GM18861 (cell line): ENCODE results near the gene SRPK1.
"Not testable (repeated sequence)": the region's sequence is repeated elsewhere in the genome, so short reads cannot be mapped to it uniquely, and the experiment has no call there.

Source experiments
- ATAC-seq: cut with Tn5 transposase; IDR thresholded peaks from one replicate; pipeline ENCODE4 v1.9.1; 2021; ENCODE audit not compliant: unreplicated experiment

The SRPK1 gene

GRCh38 chr6:35931873-35932272 lies 11.0 kb upstream of the SRPK1 start:
- not testable (repeated sequence) for ATAC-seq

DNA sequence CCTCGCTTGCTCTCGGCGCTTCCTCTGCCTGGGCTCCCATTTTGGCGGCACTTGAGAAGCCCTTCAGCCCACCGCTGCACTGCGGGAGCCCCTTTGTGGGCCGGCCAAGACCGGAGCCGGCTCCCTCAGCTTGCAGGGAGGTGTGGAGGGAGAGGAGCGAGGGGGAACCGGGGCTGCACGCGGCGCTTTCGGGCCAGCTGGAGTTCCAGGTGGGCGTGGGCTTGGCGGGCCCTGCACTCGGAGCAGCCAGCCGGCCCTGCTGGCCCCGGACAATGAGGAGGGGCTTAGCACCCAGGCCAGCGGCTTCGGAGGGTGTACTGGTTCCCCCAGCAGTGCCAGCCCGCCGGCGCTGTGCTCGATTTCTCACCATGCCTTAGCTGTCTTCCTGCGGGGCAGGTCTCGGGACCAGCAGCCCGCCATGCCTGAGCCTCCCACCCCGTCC lies 10.2 kb upstream of the SRPK1 start:
- ATAC-seq, result no peak

GRCh38 chr6:35929601-35930000 lies 8.7 kb upstream of the SRPK1 start:
- no peak for ATAC-seq

- ATAC-seq, result no peak
These were observed 5.8 kb upstream of the SRPK1 start for GRCh38 chr6:35926509-35927215.

- ATAC-seq, result no peak
These were observed 5.1 kb upstream of the SRPK1 start for GRCh38 chr6:35925961-35926360.

GRCh38 chr6:35924146-35924545 lies 3.2 kb upstream of the SRPK1 start:
- ATAC-seq, result no peak

DNA sequence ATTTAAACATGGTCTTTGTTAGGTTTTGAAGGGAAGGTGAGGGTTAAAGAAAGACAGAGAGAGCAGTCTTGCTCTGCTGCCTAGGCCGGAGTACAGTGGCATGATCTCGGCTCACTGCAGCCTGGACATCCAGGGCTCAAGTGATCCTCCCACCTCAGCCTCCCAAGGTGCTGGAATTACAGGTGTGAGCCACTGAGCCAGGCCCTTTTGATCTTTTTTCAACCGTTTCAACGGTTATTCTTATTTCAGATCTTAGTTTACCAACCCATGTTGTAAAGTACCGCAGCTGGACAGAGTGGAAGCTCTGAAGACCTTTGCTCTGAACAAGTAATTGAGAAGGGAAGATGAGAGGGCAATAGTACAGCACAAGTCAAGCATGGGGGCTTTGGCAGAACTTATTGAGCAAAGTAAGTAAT lies 1.2 kb upstream of the SRPK1 start:
- no peak for ATAC-seq

GRCh38 chr6:35919827-35920751 lies 809 bp downstream of the SRPK1 start:
- ATAC-seq, result peak; percentile 27

- peak; percentile 20 for ATAC-seq
These were observed 1.6 kb downstream of the SRPK1 start for GRCh38 chr6:35919085-35919826.

GRCh38 chr6:35916893-35917292 lies 4.0 kb downstream of the SRPK1 start:
- not testable (repeated sequence) for ATAC-seq

GRCh38 chr6:35916056-35916455 lies 4.8 kb downstream of the SRPK1 start:
- ATAC-seq, result no peak

DNA sequence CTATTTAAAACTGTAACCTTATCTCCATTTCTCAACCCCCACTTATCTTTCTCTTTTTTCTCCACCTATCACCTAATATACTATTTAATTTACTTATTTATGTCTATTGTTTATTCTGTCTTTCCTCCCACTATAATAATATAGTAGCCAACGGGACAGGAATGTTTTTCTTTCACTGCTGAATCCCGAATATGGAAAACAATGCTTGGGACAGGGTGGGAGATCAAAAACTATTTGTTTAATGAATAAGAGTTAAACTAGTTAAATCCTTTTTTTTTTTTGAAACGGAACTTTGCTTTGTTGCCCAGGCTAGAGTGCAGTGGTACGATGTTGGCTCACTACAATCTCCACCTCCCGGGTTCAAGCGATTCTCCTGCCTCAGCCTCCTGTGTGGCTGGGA lies 6.4 kb downstream of the SRPK1 start:
- ATAC-seq, result no peak

DNA sequence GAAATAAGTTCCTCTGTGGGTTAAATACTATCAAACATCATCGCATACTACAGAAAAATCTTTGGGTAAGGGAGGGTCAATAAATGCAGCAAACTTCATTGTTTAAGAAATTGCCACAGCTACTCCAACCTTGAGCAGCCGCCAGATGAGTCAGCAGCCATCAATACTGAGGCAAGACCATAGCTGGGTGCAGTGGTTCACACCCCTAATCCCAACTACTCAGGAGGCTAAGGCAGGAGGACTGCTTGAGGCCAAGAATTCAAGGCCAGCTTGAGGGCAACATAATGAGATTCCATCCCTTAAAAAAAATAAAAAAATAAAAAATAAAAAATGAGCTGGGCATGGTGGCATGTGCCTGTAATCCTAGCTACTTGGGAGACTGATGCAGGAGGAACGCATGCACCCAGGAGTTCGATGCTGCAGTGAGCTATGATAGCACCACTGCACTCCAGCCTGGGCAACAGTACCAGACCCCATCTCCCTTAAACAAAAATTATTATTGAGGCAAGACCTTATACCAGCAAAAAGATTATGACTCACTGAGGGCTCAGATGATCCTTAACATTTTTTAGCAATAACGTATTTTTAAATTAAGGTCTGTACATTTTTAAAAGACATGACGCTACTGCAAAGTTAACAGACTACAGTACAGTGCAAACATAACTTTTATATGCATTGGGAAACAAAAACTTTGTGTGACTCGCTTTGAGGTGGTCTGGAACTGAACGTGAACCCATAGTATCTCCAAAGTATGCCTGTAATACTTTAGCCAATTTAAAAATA lies 8.8 kb downstream of the SRPK1 start:
- no peak for ATAC-seq

DNA sequence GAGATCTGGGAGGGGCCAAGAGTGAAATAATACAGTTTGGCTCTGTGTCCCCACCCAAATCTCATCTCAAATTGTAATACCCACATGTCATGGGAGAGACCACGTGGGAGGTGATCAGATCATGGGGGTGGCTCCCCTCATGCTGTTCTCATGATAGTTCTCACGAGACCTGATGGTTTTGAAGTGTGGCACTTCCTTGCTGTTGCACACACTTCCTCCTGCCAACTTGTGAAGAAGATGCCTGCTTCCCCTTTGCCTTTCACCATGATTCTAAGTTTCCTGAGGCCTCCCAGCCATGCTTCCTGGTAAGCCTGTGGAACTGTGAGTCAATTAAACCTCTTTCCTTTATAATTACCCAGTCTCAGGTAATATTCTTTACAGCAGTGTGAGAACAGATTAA lies 11.3 kb downstream of the SRPK1 start:
- not testable (repeated sequence) for ATAC-seq

GRCh38 chr6:35908753-35909401 lies 12.0 kb downstream of the SRPK1 start:
- not testable (repeated sequence) for ATAC-seq

DNA sequence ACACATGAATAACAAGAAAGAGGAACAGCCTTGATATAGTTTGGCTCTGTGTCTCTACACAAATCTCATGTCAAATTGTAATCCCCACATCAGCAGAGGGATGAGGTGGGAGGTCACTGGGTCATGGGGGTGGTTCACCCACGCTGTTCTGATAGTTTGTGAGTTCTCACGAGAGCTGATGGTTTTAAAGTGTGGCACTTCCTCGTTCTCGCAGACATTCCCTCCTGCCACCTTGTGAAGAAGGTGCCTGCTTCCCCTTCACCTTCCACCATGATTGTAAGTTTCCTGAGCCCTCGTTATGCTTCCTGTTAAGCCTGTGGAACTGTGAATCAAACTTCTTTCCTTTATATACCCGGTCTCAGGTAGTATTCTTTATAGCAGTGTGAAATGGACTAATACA lies 13.1 kb downstream of the SRPK1 start:
- no peak for ATAC-seq

DNA sequence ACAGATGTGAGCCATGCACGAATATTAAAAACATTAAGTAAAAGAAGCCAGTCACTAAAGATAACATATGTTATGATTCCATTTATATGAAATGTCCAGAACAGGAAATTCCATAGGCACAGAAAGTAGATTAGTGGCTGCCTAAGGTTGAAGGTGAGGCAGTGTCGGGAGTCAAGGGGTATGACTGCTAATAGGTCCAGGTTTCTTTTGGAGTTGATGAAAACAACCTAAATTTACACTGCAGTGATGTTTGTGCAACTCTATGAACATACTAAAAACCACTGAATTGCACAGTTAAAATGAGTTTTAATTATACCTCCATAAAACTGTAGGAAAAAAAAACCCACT lies 14.4 kb downstream of the SRPK1 start:
- ATAC-seq, result no peak

- no peak for ATAC-seq
These were observed 14.9 kb downstream of the SRPK1 start for GRCh38 chr6:35905841-35906498.

GRCh38 chr6:35905141-35905785 lies 15.6 kb downstream of the SRPK1 start:
- no peak for ATAC-seq
